Neural progenitor cell (in vitro differentiated cells): Measurements from ENCODE around the gene GADL1.

Source experiments
- CTCF ChIP-seq: fragments of 200-600 bp; sonication (generic); IDR thresholded peaks from 2 replicates; pipeline ENCODE4 v1.5.1; 2017; ENCODE audit warnings: antibody characterized with exemption, mild to moderate bottlenecking
- EZH2 ChIP-seq: fragments of 200-600 bp; sonication (generic); IDR thresholded peaks from 2 replicates; pipeline ENCODE4 v1.6.1; 2017; ENCODE audit warnings: antibody characterized with exemption, mild to moderate bottlenecking, moderate library complexity
- EZH2phosphoT487 ChIP-seq: fragments of 200-600 bp; sonication (generic); IDR thresholded peaks from 2 replicates; pipeline ENCODE4 v1.6.1; 2017; ENCODE audit warnings: antibody characterized with exemption

DNA sequence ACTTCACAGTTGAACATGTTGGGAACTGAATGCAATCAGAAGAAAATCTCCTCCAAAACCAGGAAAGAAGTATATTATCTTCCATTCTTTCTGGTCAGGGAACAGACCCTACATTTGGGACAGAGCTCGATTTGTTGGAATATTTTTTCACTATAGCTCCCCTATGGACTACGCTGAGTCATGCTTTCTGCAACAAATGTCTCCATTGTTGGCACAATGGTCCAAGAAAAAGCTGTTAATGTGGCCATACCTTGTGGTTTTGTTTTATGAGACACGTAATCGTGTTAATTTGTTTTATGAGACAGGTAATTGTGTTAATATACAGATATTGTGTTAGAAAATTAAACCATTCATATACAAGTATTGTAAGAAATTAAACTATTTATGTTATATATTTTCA, 186.6 kb downstream of the GADL1 start:
- TF ChIP-seq EZH2 (no peak), CTCF (no peak), EZH2phosphoT487 (no peak)
